Suprapubic skin (tissue), 4 donors: ENCODE results near the gene SMIM41.

Experiments
- EP300 ChIP-seq: sonication (generic); formaldehyde crosslinking; IDR thresholded peaks from one replicate; pipeline ENCODE4 v1.6.1; 2017; ENCODE audit warnings: antibody characterized with exemption
- POLR2A ChIP-seq, 2 donors: fragments of 450-650 bp; IDR thresholded peaks; one replicate each; pipeline ENCODE4 v1.6.1; 2017; ENCODE audit warnings: antibody characterized with exemption in 2 of 2, mild to moderate bottlenecking in 2 of 2, moderate library complexity in 2 of 2
- POLR2AphosphoS5 ChIP-seq, 3 donors: sonication (generic); formaldehyde crosslinking; IDR thresholded peaks; one replicate each; pipeline ENCODE4 v1.6.1; 2017; ENCODE audit warnings: antibody characterized with exemption in 3 of 3
- TF ChIP-seq, protein P1 (sequence below), 2 donors: fragments of 200-600 bp in 1 of 2; fragments of 450-650 bp in 1 of 2; sonication (generic) in 1 of 2; IDR thresholded peaks; one replicate each; pipeline ENCODE4 v1.5.1; 2016 to 2019; ENCODE audit warnings: antibody characterized with exemption in 2 of 2, mild to moderate bottlenecking in 1 of 2, moderate library complexity in 1 of 2

DNA sequence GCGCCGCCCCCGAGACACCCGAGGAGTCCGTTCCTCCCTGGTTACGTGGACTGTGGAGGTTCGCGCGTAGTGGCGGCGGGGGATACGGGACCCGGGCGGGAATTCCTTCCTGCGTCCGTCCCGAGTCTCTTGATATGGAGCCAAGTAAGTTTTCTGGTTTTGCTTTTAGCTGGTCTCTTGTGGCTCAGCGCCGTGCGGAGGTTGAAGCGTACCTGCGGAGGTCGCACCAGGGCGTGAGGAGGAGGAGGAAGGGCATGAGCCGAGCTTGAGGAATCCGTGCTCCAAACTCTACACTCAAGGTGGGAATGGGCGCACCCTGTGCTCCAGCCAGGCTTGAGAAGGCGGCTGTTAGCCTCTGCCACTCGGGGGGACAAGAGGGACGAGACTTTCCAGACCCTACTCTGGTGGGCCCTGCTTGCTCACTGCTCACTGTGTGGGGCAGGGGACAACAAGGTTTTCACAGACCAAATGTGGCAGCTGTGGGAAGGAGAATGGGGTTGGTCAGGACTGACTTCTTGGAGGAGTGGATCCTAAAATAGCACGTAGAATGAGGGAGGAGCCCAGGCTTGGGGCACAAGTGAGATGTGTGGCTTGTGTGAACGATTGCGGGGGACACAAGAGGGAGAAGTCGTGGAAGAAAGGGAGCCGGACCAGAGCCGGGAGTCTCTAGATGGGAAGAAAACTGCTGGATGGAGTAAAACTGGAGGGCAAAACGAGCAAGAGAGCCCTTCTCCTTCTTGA, 9.1 kb upstream of the SMIM41 start:
- TF ChIP-seq EP300 (no peak), POLR2A (IDR thresholded peaks at IDR 0.05) (no peak), POLR2AphosphoS5 (IDR thresholded peaks at IDR 0.05) (no peak)
- TF ChIP-seq, protein P1, sequence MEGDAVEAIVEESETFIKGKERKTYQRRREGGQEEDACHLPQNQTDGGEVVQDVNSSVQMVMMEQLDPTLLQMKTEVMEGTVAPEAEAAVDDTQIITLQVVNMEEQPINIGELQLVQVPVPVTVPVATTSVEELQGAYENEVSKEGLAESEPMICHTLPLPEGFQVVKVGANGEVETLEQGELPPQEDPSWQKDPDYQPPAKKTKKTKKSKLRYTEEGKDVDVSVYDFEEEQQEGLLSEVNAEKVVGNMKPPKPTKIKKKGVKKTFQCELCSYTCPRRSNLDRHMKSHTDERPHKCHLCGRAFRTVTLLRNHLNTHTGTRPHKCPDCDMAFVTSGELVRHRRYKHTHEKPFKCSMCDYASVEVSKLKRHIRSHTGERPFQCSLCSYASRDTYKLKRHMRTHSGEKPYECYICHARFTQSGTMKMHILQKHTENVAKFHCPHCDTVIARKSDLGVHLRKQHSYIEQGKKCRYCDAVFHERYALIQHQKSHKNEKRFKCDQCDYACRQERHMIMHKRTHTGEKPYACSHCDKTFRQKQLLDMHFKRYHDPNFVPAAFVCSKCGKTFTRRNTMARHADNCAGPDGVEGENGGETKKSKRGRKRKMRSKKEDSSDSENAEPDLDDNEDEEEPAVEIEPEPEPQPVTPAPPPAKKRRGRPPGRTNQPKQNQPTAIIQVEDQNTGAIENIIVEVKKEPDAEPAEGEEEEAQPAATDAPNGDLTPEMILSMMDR (IDR thresholded peaks at IDR 0.05), result no peak
